Prostate gland (tissue), 2 donors: Measurements from ENCODE around the gene SHROOM3. TPM values are rescaled to one million over a fixed set of nuclear protein-coding genes. Genes with fewer than 3 reads are reported as not detected.
A peak's percentile ranks its signal among the peaks of the same experiment; 100 is the strongest.

Experiments used
- DNase-seq: peaks from one replicate; pipeline ENCODE4 v3.0.0-alpha.2; 2019; ENCODE audit warnings: low spot score
- H3K27ac ChIP-seq, 2 donors: fragments of 200-600 bp; sonication (generic); 2 replicates each; pipeline ENCODE4 v1.5.1; 2017 to 2019
- H3K27me3 ChIP-seq: fragments of 200-600 bp; sonication (generic); replicated peaks from 2 replicates; pipeline ENCODE4 v1.5.1; 2019; ENCODE audit not compliant: insufficient read depth
- H3K36me3 ChIP-seq, 2 donors: fragments of 200-600 bp; sonication (generic); 1 replicate in 1 of 2; 2 replicates in 1 of 2; pipeline versions ENCODE4 v1.5.1 to v1.8.1; 2017 to 2019
- H3K4me1 ChIP-seq: fragments of 200-600 bp; sonication (generic); replicated peaks from 2 replicates; pipeline ENCODE4 v1.5.1; 2019
- H3K4me3 ChIP-seq, 2 donors: fragments of 200-600 bp; sonication (generic); 2 replicates each; pipeline ENCODE4 v1.5.1; 2017 to 2019
- H3K9me3 ChIP-seq: fragments of 200-600 bp; sonication (generic); 2 replicates; pipeline ENCODE4 v1.5.1; 2017
- CTCF ChIP-seq, 4 experiments: fragments of 200-600 bp in 2 of 4; fragments of 450-650 bp in 2 of 4; sonication (generic) in 2 of 4; IDR thresholded peaks; 1 replicate in 3 of 4; 2 replicates in 1 of 4; pipeline ENCODE4 v1.5.1; 2016 to 2019; ENCODE audit warnings: antibody characterized with exemption in 4 of 4, mild to moderate bottlenecking in 2 of 4, moderate library complexity in 2 of 4
- POLR2A ChIP-seq: fragments of 450-650 bp; IDR thresholded peaks from one replicate; pipeline ENCODE4 v1.6.1; 2016; ENCODE audit warnings: antibody characterized with exemption, mild to moderate bottlenecking
- POLR2AphosphoS5 ChIP-seq: sonication (generic); formaldehyde crosslinking; IDR thresholded peaks from one replicate; pipeline ENCODE4 v1.6.1; 2017; ENCODE audit warnings: antibody characterized with exemption
- WGBS: methylation state at CpG from one replicate; pipeline ENCODE4 v1.1.5; 2018; 5-methylcytosine and 5-hydroxymethylcytosine counted together
- intact Hi-C: fragments of 100-400 bp; cut with DNase I; formaldehyde crosslinking; loops from one replicate; pipeline ENCODE4 v1.14.2; 2022
- total RNA-seq, 2 donors: library from RNA; depleted of rRNA; stranded (reverse); fragments of >200 nt; gene quantifications; one replicate each; pipeline ENCODE4 v1.1.0, GENCODE V29; 2016

SHROOM3 gene
- total RNA-seq, 2 donors from 2014 or later = 107 to 137 TPM

- H3K36me3 ChIP-seq = no peaks in the 10 kb centered on the region
- no peak overlapping the region for H3K4me3 ChIP-seq
- H3K27me3 ChIP-seq = no peaks in the 10 kb centered on the region
- no peak for TF ChIP-seq CTCF (IDR thresholded peaks at IDR 0.05)
- TF ChIP-seq POLR2AphosphoS5 = peak; percentile 37
- no peak for TF ChIP-seq POLR2A
- no peaks in the 10 kb centered on the region for H3K9me3 ChIP-seq
- peak overlapping the region; percentile 1 to 2 for H3K27ac ChIP-seq
- DNase-seq = no peak
- H3K4me1 ChIP-seq = no peaks in the 10 kb centered on the region
- 70% methylated on average over 5 of the region's 5 CpGs for WGBS
- intact Hi-C loops = no loop called here
These were observed 232.0 kb downstream of the SHROOM3 start for GRCh38 chr4:76666944-76667532.

- no peak overlapping the region for H3K27ac ChIP-seq
- H3K27me3 ChIP-seq = no peaks in the 10 kb centered on the region
- H3K4me3 ChIP-seq = no peak overlapping the region
- 79% methylated on average over 2 of the region's 2 CpGs for WGBS
- no peaks in the 10 kb centered on the region for H3K4me1 ChIP-seq
- DNase-seq = no peak
- no peaks in the 10 kb centered on the region for H3K9me3 ChIP-seq
- intact Hi-C loops = no loop called here
- H3K36me3 ChIP-seq = no peaks in the 10 kb centered on the region
- no peak for TF ChIP-seq CTCF (IDR thresholded peaks at IDR 0.05)
- no peak for TF ChIP-seq POLR2AphosphoS5
- no peak for TF ChIP-seq POLR2A
These were observed 235.6 kb downstream of the SHROOM3 start for GRCh38 chr4:76670631-76671030.

- H3K4me1 ChIP-seq = no peaks in the 10 kb centered on the region
- 94% methylated on average over 1 of the region's 1 CpG for WGBS
- no peak overlapping the region for H3K4me3 ChIP-seq
- intact Hi-C loops = no loop called here
- no peak for TF ChIP-seq POLR2AphosphoS5
- no peak for TF ChIP-seq CTCF (IDR thresholded peaks at IDR 0.05)
- TF ChIP-seq POLR2A = no peak
- H3K9me3 ChIP-seq = no peaks in the 10 kb centered on the region
- H3K36me3 ChIP-seq = no peaks in the 10 kb centered on the region
- no peak for DNase-seq
- no peak overlapping the region for H3K27ac ChIP-seq
- H3K27me3 ChIP-seq = no peaks in the 10 kb centered on the region
These were observed 238.3 kb downstream of the SHROOM3 start for GRCh38 chr4:76673362-76673761.

- intact Hi-C loops = no loop called here
- H3K27ac ChIP-seq = no peak overlapping the region
- TF ChIP-seq CTCF (IDR thresholded peaks at IDR 0.05) (no peak), POLR2A (no peak), POLR2AphosphoS5 (no peak)
- H3K9me3 ChIP-seq = no peaks in the 10 kb centered on the region
- no peak for DNase-seq
- 96% methylated on average over 3 of the region's 3 CpGs for WGBS
- H3K4me1 ChIP-seq = no peaks in the 10 kb centered on the region
- H3K27me3 ChIP-seq = no peaks in the 10 kb centered on the region
- H3K36me3 ChIP-seq = no peaks in the 10 kb centered on the region
- no peak overlapping the region for H3K4me3 ChIP-seq
These were observed 240.0 kb downstream of the SHROOM3 start for GRCh38 chr4:76674983-76675382.

- Histone ChIP-seq H3K4me3 (no peak overlapping the region), H3K9me3 (no peaks in the 10 kb centered on the region), H3K27ac (peak overlapping the region; percentile 78 to 79), H3K27me3 (no peaks in the 10 kb centered on the region), H3K36me3 (no peaks in the 10 kb centered on the region), H3K4me1 (no peaks in the 10 kb centered on the region)
- 37% methylated on average over 7 of the region's 7 CpGs for WGBS
- TF ChIP-seq POLR2AphosphoS5 = peak; percentile 47
- no peak for TF ChIP-seq CTCF (IDR thresholded peaks at IDR 0.05)
- intact Hi-C loops = no loop called here
- peak; percentile 9 for DNase-seq
These were observed 242.7 kb downstream of the SHROOM3 start for GRCh38 chr4:76677571-76678326.
